Thyroid gland (tissue), 4 donors: ENCODE results near the gene RPTOR. TPM values are rescaled to one million over a fixed set of nuclear protein-coding genes. Genes with fewer than 3 reads are reported as not detected.

Source experiments
- DNase-seq, 2 donors: peaks; one replicate each; pipeline ENCODE4 v3.0.0-alpha.2; 2019
- H3K27ac ChIP-seq, 3 donors: fragments of 200-600 bp; sonication (generic); 1 replicate in 2 of 3; 2 replicates in 1 of 3; pipeline ENCODE4 v1.5.1; 2016 to 2019; ENCODE audit warnings: mild to moderate bottlenecking in 1 of 3, moderate library complexity in 1 of 3
- H3K27me3 ChIP-seq: fragments of 200-600 bp; sonication (generic); one replicate; pipeline ENCODE4 v1.5.1; 2019
- H3K36me3 ChIP-seq, 2 donors: fragments of 200-600 bp; sonication (generic); one replicate each; pipeline ENCODE4 v1.5.1; 2016 to 2019
- H3K4me1 ChIP-seq, 2 donors: fragments of 200-600 bp; sonication (generic); one replicate each; pipeline ENCODE4 v1.5.1; 2017 to 2019
- H3K4me3 ChIP-seq, 3 donors: fragments of 200-600 bp; sonication (generic); replicated peaks in 1 of 3; 1 replicate in 2 of 3; 2 replicates in 1 of 3; pipeline ENCODE4 v1.5.1; 2016; ENCODE audit warnings: mild to moderate bottlenecking in 1 of 3
- H3K9me3 ChIP-seq: fragments of 200-600 bp; sonication (generic); one replicate; pipeline ENCODE4 v1.5.1; 2017
- POLR2A ChIP-seq, 2 donors: fragments of 450-650 bp; IDR thresholded peaks; one replicate each; pipeline ENCODE4 v1.6.1; 2017; ENCODE audit warnings: antibody characterized with exemption in 2 of 2, mild to moderate bottlenecking in 2 of 2, moderate library complexity in 1 of 2
- WGBS, 2 donors: methylation state at CpG; one replicate each; pipeline ENCODE4 v1.1.5; 2017; 5-methylcytosine and 5-hydroxymethylcytosine counted together
- intact Hi-C: fragments of 100-400 bp; cut with DNase I; formaldehyde crosslinking; loops from one replicate; pipeline ENCODE4 v1.15.1; 2023
- total RNA-seq, 4 donors: library from RNA; depleted of rRNA; stranded (reverse); fragments of >200 nt; gene quantifications; one replicate each; pipeline ENCODE4 v1.2.3, GENCODE V29; 2016
- TF ChIP-seq, protein P1 (sequence below), 6 experiments: fragments of 200-600 bp in 3 of 6; fragments of 450-650 bp in 3 of 6; sonication (generic) in 3 of 6; IDR thresholded peaks; one replicate each; pipeline ENCODE4 v1.5.1; 2016 to 2019; ENCODE audit warnings: antibody characterized with exemption in 6 of 6, mild to moderate bottlenecking in 2 of 6, inconsistent platforms in 1 of 6, moderate library complexity in 1 of 6

The RPTOR gene
- total RNA-seq, 4 donors from 2014 or later = 24.2 to 58.1 (median 34.5) TPM

DNA sequence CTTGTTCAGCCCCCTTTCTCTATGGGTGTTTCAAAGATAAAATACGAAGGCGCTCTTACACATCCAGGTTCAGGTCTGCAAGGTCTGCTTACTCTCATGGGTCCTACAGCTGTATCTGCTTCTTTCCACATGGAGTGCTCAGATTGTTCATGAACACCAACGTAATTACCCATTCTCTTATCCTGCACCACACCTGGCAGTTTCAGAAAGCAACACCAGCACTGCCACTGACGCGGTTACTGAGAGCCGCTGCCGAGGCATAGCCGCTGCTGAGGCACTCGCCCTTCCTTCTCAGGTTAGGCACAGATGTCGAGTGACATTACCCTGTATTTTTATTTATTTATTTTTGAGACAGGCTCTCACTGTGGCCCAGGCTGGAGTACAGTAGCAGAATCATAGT is 147.1 kb downstream of the RPTOR start:
- no peak overlapping the region for H3K4me3 ChIP-seq
- H3K36me3 ChIP-seq = no peaks in the 10 kb centered on the region
- intact Hi-C loops = no loop called here
- DNase-seq = no peak
- WGBS, 2 donors = 97% methylated on average over 10 of the region's 10 CpGs
- no peak overlapping the region for H3K27ac ChIP-seq
- TF ChIP-seq, protein P1, sequence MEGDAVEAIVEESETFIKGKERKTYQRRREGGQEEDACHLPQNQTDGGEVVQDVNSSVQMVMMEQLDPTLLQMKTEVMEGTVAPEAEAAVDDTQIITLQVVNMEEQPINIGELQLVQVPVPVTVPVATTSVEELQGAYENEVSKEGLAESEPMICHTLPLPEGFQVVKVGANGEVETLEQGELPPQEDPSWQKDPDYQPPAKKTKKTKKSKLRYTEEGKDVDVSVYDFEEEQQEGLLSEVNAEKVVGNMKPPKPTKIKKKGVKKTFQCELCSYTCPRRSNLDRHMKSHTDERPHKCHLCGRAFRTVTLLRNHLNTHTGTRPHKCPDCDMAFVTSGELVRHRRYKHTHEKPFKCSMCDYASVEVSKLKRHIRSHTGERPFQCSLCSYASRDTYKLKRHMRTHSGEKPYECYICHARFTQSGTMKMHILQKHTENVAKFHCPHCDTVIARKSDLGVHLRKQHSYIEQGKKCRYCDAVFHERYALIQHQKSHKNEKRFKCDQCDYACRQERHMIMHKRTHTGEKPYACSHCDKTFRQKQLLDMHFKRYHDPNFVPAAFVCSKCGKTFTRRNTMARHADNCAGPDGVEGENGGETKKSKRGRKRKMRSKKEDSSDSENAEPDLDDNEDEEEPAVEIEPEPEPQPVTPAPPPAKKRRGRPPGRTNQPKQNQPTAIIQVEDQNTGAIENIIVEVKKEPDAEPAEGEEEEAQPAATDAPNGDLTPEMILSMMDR (IDR thresholded peaks at IDR 0.05) = no peak
- TF ChIP-seq POLR2A (IDR thresholded peaks at IDR 0.05) = no peak
- H3K9me3 ChIP-seq = no peaks in the 10 kb centered on the region
- no peaks in the 10 kb centered on the region for H3K27me3 ChIP-seq
- no peaks in the 10 kb centered on the region for H3K4me1 ChIP-seq

DNA sequence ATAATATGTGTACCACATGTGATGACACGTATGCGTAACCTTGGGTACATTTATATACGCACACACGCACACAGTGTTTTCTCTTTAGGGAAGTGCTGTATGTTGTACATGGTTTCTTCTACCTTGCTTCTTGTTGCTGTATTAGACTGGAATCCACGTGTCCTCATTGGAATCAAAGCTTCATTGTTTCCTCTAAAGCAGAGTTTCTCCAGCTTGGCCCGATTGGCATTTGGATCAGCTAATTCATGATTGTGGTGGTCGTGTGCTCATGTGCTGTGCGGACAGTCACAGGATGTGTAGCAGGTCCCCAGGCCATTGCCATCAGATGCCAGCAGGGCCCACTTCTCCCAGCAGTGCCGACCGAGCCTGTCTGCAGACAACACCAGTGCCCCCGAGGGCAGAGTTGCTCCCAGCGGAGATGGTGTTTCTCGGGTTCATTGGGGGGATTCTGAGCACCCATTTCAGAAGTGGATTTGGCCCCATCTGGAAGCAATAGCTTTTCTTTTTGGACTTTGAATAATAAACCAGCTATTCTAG is 148.4 kb downstream of the RPTOR start:
- no peak for DNase-seq
- no peaks in the 10 kb centered on the region for H3K9me3 ChIP-seq
- H3K27me3 ChIP-seq = no peaks in the 10 kb centered on the region
- TF ChIP-seq POLR2A (IDR thresholded peaks at IDR 0.05) = no peak
- TF ChIP-seq, protein P1 (IDR thresholded peaks at IDR 0.05) = no peak
- no peaks in the 10 kb centered on the region for H3K4me1 ChIP-seq
- no peak overlapping the region for H3K27ac ChIP-seq
- intact Hi-C loops = no loop called here
- H3K36me3 ChIP-seq = no peaks in the 10 kb centered on the region
- no peak overlapping the region for H3K4me3 ChIP-seq
- 90 to 95% methylated on average over 13 of the region's 13 CpGs for WGBS, 2 donors

DNA sequence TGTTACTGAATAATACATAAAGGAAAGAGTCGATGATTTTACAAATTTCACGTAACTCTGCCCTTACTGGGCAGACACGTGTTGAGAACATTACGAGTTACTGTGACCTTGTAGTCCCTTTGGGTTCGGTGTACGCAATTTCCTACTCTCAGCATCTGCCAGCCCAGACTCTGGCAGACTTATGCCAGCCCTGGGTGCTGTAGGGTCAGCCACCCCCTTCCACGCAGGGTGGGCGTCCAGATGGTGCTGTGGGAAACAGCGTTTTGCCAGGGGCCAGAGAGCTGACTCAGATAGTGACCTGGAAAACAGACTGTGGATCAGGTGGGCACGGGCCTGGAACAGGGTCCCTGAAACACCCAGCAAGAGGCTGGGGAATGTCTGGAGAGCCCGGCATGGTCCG is 148.9 kb downstream of the RPTOR start:
- intact Hi-C loops = no loop called here
- 88 to 89% methylated on average over 10 to 12 of the region's 12 CpGs for WGBS, 2 donors
- Histone ChIP-seq H3K4me3 (no peak overlapping the region), H3K27me3 (no peaks in the 10 kb centered on the region), H3K4me1 (no peaks in the 10 kb centered on the region), H3K36me3 (no peaks in the 10 kb centered on the region), H3K9me3 (no peaks in the 10 kb centered on the region), H3K27ac (no peak overlapping the region)
- DNase-seq = no peak
- TF ChIP-seq POLR2A (IDR thresholded peaks at IDR 0.05) = no peak
- TF ChIP-seq, protein P1 (IDR thresholded peaks at IDR 0.05) = no peak

DNA sequence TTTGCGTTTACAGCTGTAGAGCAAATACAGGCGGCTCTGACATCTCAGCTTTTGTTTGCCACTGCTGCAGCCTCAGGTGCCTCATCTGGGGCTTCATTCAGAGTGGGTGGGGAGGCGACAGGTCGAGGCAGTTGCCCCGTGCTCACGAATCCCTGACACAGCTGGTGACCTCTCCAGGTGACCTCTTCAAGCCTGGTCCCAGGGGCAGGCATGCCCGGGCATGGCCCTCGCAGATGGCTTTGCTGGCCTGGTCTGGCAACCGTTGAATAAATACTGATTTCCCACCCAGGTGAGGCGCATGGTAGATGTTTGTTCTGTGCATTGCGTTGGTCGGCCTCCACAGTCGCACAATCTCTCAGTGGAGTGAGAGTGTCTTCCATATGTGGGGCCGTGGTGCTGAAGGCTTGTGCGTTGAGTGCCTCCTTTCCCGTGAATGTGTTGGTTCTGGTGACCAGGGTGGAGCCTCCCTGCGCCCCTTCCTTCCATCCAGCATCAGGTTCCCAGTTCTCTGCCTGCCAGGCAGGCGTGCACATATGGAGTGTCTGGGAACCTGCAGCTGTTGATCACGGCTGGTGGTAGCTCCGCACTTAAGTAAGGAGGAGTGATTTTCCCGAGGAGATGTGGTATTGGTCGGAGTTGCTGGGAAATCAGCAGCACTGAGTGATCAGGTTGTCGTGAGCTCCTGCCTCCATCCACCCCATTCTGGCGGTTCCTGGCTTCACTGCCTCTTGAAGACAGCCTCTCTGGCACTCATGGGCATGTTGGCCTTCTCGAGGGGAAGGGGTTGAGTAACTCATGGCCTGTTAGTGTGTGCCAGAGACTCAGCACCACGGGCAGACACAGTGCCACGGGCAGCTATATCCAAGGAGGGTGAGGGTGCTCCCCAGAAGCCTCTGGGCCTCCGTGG is 149.7 kb downstream of the RPTOR start:
- Histone ChIP-seq H3K4me3 (no peak overlapping the region), H3K27me3 (no peaks in the 10 kb centered on the region), H3K27ac (no peak overlapping the region), H3K4me1 (no peaks in the 10 kb centered on the region), H3K36me3 (no peaks in the 10 kb centered on the region), H3K9me3 (no peaks in the 10 kb centered on the region)
- DNase-seq = no peak
- intact Hi-C loops = no loop called here
- WGBS, 2 donors = 73 to 84% methylated on average over 19 to 20 of the region's 28 CpGs
- TF ChIP-seq, protein P1 (IDR thresholded peaks at IDR 0.05) = no peak
- TF ChIP-seq POLR2A (IDR thresholded peaks at IDR 0.05) = no peak
